HS-5 (cell line): ENCODE measurements around the gene S100A7.

Experiments used
- DNase-seq: peaks from one replicate; pipeline ENCODE4 v3.0.0-alpha.2; 2012; ENCODE audit warnings: low read depth

Gene S100A7

GRCh38 chr1:153460551-153460950 lies at the start of gene S100A7:
TSS of gene S100A7 (minus strand) at chr1:153460651. CDS start at chr1:153459013, 1,638 bp downstream.
- DNase-seq: no peak

- no peak for DNase-seq
Measured at GRCh38 chr1:153509729-153510354, 49.4 kb upstream of the S100A7 start.

- no peak for DNase-seq
Measured at GRCh38 chr1:153509036-153509435, 48.6 kb upstream of the S100A7 start.

- no peak for DNase-seq
Measured at GRCh38 chr1:153507926-153508583, 47.6 kb upstream of the S100A7 start.

GRCh38 chr1:153506831-153507413 lies 46.5 kb upstream of the S100A7 start:
- peak; percentile 80 for DNase-seq

GRCh38 chr1:153506386-153506785 lies 45.9 kb upstream of the S100A7 start:
- no peak for DNase-seq

- no peak for DNase-seq
Measured at GRCh38 chr1:153505576-153505975, 45.1 kb upstream of the S100A7 start.

GRCh38 chr1:153503766-153504165 lies 43.3 kb upstream of the S100A7 start:
- no peak for DNase-seq

GRCh38 chr1:153498746-153499145 lies 38.3 kb upstream of the S100A7 start:
- DNase-seq: no peak

GRCh38 chr1:153495536-153495935 lies 35.1 kb upstream of the S100A7 start:
- DNase-seq: no peak

GRCh38 chr1:153494976-153495535 lies 34.6 kb upstream of the S100A7 start:
- no peak for DNase-seq

- no peak for DNase-seq
Measured at GRCh38 chr1:153493343-153493960, 33.0 kb upstream of the S100A7 start.

- peak; percentile 97 for DNase-seq
Measured at GRCh38 chr1:153490272-153491051, 30.0 kb upstream of the S100A7 start.

GRCh38 chr1:153488731-153489130 lies 28.3 kb upstream of the S100A7 start:
- DNase-seq: peak; percentile 68

GRCh38 chr1:153487707-153488106 lies 27.3 kb upstream of the S100A7 start:
- no peak for DNase-seq

GRCh38 chr1:153485863-153486262 lies 25.4 kb upstream of the S100A7 start:
- DNase-seq: no peak

GRCh38 chr1:153483776-153484175 lies 23.3 kb upstream of the S100A7 start:
- DNase-seq: no peak

- DNase-seq: no peak
Measured at GRCh38 chr1:153481124-153481523, 20.7 kb upstream of the S100A7 start.

- no peak for DNase-seq
Measured at GRCh38 chr1:153478692-153479618, 18.5 kb upstream of the S100A7 start.

GRCh38 chr1:153478047-153478691 lies 17.7 kb upstream of the S100A7 start:
- DNase-seq: no peak
